ENCODE measurements around the gene SLC66A2. TPM values are rescaled to one million over a fixed set of nuclear protein-coding genes. Genes with fewer than 3 reads are reported as not detected.

Gene SLC66A2
- total and polyA plus RNA-seq, 2 of the 13 experiments (the other 11 are each of a cell fraction or from before 2014, with no cell fraction given) = 33.5 to 41.9 TPM

DNA sequence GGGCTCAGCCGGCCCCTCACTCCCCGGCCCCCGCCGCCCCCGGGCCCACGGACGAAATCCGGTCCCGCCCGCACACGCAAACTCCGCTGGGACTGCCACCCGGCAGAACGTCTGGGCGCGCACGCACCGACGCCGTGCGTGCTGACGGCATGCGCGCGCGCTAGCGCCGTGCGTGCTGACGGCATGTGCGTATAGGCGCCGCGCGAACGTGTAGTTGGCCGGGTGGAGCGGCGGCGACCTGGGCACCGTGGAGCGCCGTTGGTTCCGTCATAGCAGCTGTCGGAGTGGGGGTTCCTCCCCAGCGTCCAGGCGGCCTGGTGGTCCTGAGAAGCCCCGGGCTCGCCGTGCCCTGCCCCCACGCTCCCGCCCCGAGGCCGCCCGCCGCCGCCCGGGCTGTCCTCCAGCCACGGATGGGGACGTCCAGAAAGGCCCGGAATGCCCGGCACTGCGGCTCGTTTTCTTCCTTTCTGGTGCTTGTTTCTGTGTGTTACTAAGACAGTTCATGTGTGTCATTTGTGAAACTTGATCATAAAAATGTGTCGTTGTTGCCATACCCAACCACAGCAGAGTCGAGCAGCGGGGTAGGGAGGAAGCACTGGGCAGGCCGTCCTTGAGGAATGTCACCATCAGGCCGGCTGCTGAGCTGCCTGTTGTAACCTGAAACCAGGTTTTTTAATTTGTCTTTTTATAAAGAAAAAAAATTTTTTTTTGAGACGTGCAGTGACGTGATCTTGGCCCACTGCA lies 37.2 kb upstream of the SLC66A2 start, which contains the start of gene TXNL4A (continued):
- no peak for TF ChIP-seq JARID2 (CRISPR knock-in tag; IDR thresholded peaks at IDR 0.05; ENCODE audit: insufficient replicate concordance)
- TF ChIP-seq SMAD3 (CRISPR knock-in tag; IDR thresholded peaks at IDR 0.05) = no peak
- no peak for TF ChIP-seq ZNF678 (CRISPR knock-in tag; IDR thresholded peaks at IDR 0.05)
- TF ChIP-seq NFE2L2 (IDR thresholded peaks at IDR 0.05; ENCODE audit: low read length) = no peak
- TF ChIP-seq GLI4 (CRISPR knock-in tag; IDR thresholded peaks at IDR 0.05; ENCODE audit: borderline replicate concordance) = no peak
- peak; percentile 68; the same call in 1 of the 2 replicates for TF ChIP-seq ATF1 (CRISPR knock-in tag; IDR thresholded peaks at IDR 0.05)
- no peak for TF ChIP-seq ZNF674 (CRISPR knock-in tag; IDR thresholded peaks at IDR 0.05; ENCODE audit: low read depth)
- TF ChIP-seq ERF (CRISPR knock-in tag; IDR thresholded peaks at IDR 0.05) = 0 out of 2 replicates have a peak, but pooled peaks have one; percentile 15
- TF ChIP-seq HMGA1 (CRISPR knock-in tag; conservative IDR thresholded peaks at IDR 0.05) = no peak
- peak; percentile 76; the same call in 1 of the 2 replicates for TF ChIP-seq MTA1 (CRISPR knock-in tag; IDR thresholded peaks at IDR 0.05; ENCODE audit: borderline replicate concordance)
- TF ChIP-seq, protein P1, sequence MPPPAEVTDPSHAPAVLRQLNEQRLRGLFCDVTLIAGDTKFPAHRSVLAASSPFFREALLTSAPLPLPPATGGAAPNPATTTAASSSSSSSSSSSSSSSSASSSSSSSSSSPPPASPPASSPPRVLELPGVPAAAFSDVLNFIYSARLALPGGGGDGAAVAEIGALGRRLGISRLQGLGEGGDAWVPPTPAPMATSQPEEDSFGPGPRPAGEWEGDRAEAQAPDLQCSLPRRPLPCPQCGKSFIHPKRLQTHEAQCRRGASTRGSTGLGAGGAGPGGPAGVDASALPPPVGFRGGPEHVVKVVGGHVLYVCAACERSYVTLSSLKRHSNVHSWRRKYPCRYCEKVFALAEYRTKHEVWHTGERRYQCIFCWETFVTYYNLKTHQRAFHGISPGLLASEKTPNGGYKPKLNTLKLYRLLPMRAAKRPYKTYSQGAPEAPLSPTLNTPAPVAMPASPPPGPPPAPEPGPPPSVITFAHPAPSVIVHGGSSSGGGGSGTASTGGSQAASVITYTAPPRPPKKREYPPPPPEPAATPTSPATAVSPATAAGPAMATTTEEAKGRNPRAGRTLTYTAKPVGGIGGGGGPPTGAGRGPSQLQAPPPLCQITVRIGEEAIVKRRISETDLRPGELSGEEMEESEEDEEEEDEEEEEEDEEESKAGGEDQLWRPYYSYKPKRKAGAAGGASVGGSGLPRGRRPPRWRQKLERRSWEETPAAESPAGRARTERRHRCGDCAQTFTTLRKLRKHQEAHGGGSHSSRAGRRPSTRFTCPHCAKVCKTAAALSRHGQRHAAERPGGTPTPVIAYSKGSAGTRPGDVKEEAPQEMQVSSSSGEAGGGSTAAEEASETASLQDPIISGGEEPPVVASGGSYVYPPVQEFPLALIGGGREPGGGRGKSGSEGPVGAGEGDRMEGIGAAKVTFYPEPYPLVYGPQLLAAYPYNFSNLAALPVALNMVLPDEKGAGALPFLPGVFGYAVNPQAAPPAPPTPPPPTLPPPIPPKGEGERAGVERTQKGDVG (CRISPR knock-in tag; IDR thresholded peaks at IDR 0.05; ENCODE audit: borderline replicate concordance) = no peak
- no peak for TF ChIP-seq ZNF180 (CRISPR knock-in tag; IDR thresholded peaks at IDR 0.05; ENCODE audit: borderline replicate concordance, low read depth)
- TF ChIP-seq PRMT3 (CRISPR knock-in tag; IDR thresholded peaks at IDR 0.05; ENCODE audit: borderline replicate concordance, low read depth) = no peak
- TF ChIP-seq DR1 (CRISPR knock-in tag; IDR thresholded peaks at IDR 0.05) = peak; percentile 83
- TF ChIP-seq KDM5B (CRISPR knock-in tag; IDR thresholded peaks at IDR 0.05; ENCODE audit: borderline replicate concordance) = peak; percentile 89
- TF ChIP-seq, protein P2, sequence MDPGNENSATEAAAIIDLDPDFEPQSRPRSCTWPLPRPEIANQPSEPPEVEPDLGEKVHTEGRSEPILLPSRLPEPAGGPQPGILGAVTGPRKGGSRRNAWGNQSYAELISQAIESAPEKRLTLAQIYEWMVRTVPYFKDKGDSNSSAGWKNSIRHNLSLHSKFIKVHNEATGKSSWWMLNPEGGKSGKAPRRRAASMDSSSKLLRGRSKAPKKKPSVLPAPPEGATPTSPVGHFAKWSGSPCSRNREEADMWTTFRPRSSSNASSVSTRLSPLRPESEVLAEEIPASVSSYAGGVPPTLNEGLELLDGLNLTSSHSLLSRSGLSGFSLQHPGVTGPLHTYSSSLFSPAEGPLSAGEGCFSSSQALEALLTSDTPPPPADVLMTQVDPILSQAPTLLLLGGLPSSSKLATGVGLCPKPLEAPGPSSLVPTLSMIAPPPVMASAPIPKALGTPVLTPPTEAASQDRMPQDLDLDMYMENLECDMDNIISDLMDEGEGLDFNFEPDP (CRISPR knock-in tag; conservative IDR thresholded peaks at IDR 0.05) = no peak
- no peak for TF ChIP-seq ZNF792 (CRISPR knock-in tag; IDR thresholded peaks at IDR 0.05)
- no peak; the same call in 1 of the 2 replicates for TF ChIP-seq ZNF234 (CRISPR knock-in tag; conservative IDR thresholded peaks at IDR 0.05)
- TF ChIP-seq ZSCAN9 (CRISPR knock-in tag; IDR thresholded peaks at IDR 0.05; ENCODE audit: borderline replicate concordance) = no peak
- no peak for TF ChIP-seq U2AF2 (IDR thresholded peaks at IDR 0.05; ENCODE audit: low read depth, low read length)
- TF ChIP-seq ZKSCAN1 (IDR thresholded peaks at IDR 0.05; ENCODE audit: low read length) = no peak
- peak; percentile 87; the same call in 1 of the 2 replicates for TF ChIP-seq ZNF747 (CRISPR knock-in tag; IDR thresholded peaks at IDR 0.05; ENCODE audit: borderline replicate concordance)
- TF ChIP-seq, protein P3, sequence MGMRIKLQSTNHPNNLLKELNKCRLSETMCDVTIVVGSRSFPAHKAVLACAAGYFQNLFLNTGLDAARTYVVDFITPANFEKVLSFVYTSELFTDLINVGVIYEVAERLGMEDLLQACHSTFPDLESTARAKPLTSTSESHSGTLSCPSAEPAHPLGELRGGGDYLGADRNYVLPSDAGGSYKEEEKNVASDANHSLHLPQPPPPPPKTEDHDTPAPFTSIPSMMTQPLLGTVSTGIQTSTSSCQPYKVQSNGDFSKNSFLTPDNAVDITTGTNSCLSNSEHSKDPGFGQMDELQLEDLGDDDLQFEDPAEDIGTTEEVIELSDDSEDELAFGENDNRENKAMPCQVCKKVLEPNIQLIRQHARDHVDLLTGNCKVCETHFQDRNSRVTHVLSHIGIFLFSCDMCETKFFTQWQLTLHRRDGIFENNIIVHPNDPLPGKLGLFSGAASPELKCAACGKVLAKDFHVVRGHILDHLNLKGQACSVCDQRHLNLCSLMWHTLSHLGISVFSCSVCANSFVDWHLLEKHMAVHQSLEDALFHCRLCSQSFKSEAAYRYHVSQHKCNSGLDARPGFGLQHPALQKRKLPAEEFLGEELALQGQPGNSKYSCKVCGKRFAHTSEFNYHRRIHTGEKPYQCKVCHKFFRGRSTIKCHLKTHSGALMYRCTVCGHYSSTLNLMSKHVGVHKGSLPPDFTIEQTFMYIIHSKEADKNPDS (CRISPR knock-in tag; IDR thresholded peaks at IDR 0.05) = peak; percentile 21; the same call in 1 of the 2 replicates
- TF ChIP-seq ZNF713 (CRISPR knock-in tag; IDR thresholded peaks at IDR 0.05) = 0 out of 2 replicates have a peak, but pooled peaks have one; percentile 61
